OCI-LY7 (cell line): ENCODE measurements around the gene SFTPD. TPM values are rescaled to one million over a fixed set of nuclear protein-coding genes. Genes with fewer than 3 reads are reported as not detected.

Experiments
- BruUV-seq: library from RNA; stranded (reverse); fragments of 400-500 nt; replicated peaks from 2 replicates; lab custom pipeline; 2021; lab: Mats Ljungman, UMichigan
- CTCF ChIA-PET: fragments of 300-600 bp; sonication (Branson Sonifier 250); formaldehyde crosslinking; loops from one replicate; lab custom pipeline; 2022; ENCODE audit warnings: antibody characterized with exemption; ENCODE audit not compliant: unreplicated experiment; lab: Charles Lee
- POLR2A ChIA-PET: fragments of 300-600 bp; sonication (Branson Sonifier 250); formaldehyde crosslinking; loops from one replicate; lab custom pipeline; 2022; ENCODE audit warnings: antibody characterized with exemption; lab: Charles Lee
- DNase-seq: peaks from one replicate; pipeline ENCODE4 v3.0.0-alpha.2; 2015; ENCODE audit warnings: low spot score
- H2AFZ ChIP-seq: fragments of 200-600 bp; sonication (generic), shearing (Covaris generic); 2 replicates; pipeline ENCODE4 v1.6.1; 2014; ENCODE audit warnings: mild to moderate bottlenecking, antibody characterized with exemption, low read length, moderate library complexity
- H3K27ac ChIP-seq: fragments of 200-600 bp; sonication (generic); 2 replicates; pipeline ENCODE4 v1.5.1; 2014; ENCODE audit warnings: mixed run types, low read depth, mild to moderate bottlenecking, moderate library complexity, low read length, inconsistent platforms; ENCODE audit not compliant: poor library complexity, severe bottlenecking
- H3K36me3 ChIP-seq: fragments of 200-600 bp; sonication (generic); 2 replicates; pipeline ENCODE4 v1.6.1; 2014; ENCODE audit warnings: mild to moderate bottlenecking, antibody characterized with exemption, low read length, moderate library complexity, mixed read lengths; ENCODE audit not compliant: insufficient read depth
- H3K4me1 ChIP-seq: fragments of 200-600 bp; sonication (generic); 2 replicates; pipeline ENCODE4 v1.5.1; 2014; ENCODE audit warnings: mild to moderate bottlenecking, low read length; ENCODE audit not compliant: insufficient read depth, poor library complexity, severe bottlenecking
- H3K4me2 ChIP-seq: fragments of 200-600 bp; sonication (generic); 2 replicates; pipeline ENCODE4 v1.6.1; 2014; ENCODE audit warnings: mild to moderate bottlenecking, low read length
- H3K4me3 ChIP-seq: fragments of 200-600 bp; sonication (generic); 2 replicates; pipeline ENCODE4 v1.5.1; 2014; ENCODE audit warnings: mild to moderate bottlenecking, low read depth, low read length; ENCODE audit not compliant: poor library complexity, severe bottlenecking
- H3K79me2 ChIP-seq: fragments of 200-600 bp; sonication (generic); 2 replicates; pipeline ENCODE4 v1.6.1; 2016; ENCODE audit warnings: low read depth, mild to moderate bottlenecking, low read length, moderate library complexity, mixed read lengths; ENCODE audit not compliant: insufficient read depth
- H3K9me2 ChIP-seq: fragments of 200-600 bp; sonication (generic); 2 replicates; pipeline ENCODE4 v1.6.1; 2016; ENCODE audit warnings: mild to moderate bottlenecking, low read length, mixed read lengths; ENCODE audit not compliant: insufficient read depth
- H3K9me3 ChIP-seq: fragments of 200-600 bp; sonication (generic); 2 replicates; pipeline ENCODE4 v1.6.1; 2014; ENCODE audit warnings: mild to moderate bottlenecking, mixed run types, low read length, mixed read lengths
- H4K20me1 ChIP-seq: fragments of 200-600 bp; sonication (generic); 2 replicates; pipeline ENCODE4 v1.6.1; 2014; ENCODE audit warnings: mild to moderate bottlenecking, antibody characterized with exemption, low read length, moderate library complexity, mixed read lengths; ENCODE audit not compliant: insufficient read depth
- EZH2phosphoT487 ChIP-seq: fragments of 200-600 bp; sonication (generic); IDR thresholded peaks from 2 replicates; pipeline ENCODE4 v1.6.1; 2018; ENCODE audit warnings: low read depth, borderline replicate concordance, mild to moderate bottlenecking, mixed run types, antibody characterized with exemption, low read length, moderate library complexity, mixed read lengths
- intact Hi-C: fragments of 100-400 bp; cut with micrococcal nuclease; formaldehyde crosslinking; loops from one replicate; pipeline ENCODE4 v1.10.0; 2022; ENCODE audit not compliant: unreplicated experiment
- total RNA-seq, 2 experiments: library from RNA; depleted of rRNA in 1 of 2; stranded (reverse); fragments of >200 nt in 1 of 2; shearing (Covaris generic) in 1 of 2; gene quantifications; 2 replicates each; pipeline ENCODE4 v1.2.3, GENCODE V29; 2014 to 2022
- TF ChIP-seq, protein P1 (sequence below): fragments of 200-600 bp; sonication (generic); conservative IDR thresholded peaks from 2 replicates; pipeline ENCODE4 v1.5.1; 2014; ENCODE audit warnings: mild to moderate bottlenecking, antibody characterized with exemption, low read length, moderate library complexity, mixed read lengths

Gene SFTPD
- total RNA-seq, 2 experiments from 2014 or later = not detected

- no TSS peak for BruUV-seq
- H3K79me2 ChIP-seq = no peaks in the 10 kb centered on the region
- no peaks in the 10 kb centered on the region for H3K4me1 ChIP-seq
- no peak overlapping the region for H3K4me2 ChIP-seq
- ChIA-PET CTCF (no interaction called here), POLR2A (no interaction called here)
- H3K9me3 ChIP-seq = no peaks in the 10 kb centered on the region
- DNase-seq = no peak
- H4K20me1 ChIP-seq = no peaks in the 10 kb centered on the region
- H3K36me3 ChIP-seq = no peaks in the 10 kb centered on the region
- H2AFZ ChIP-seq = no peak overlapping the region
- no peaks in the 10 kb centered on the region for H3K9me2 ChIP-seq
- no peak overlapping the region for H3K27ac ChIP-seq
- no peak for TF ChIP-seq EZH2phosphoT487
- TF ChIP-seq, protein P1, sequence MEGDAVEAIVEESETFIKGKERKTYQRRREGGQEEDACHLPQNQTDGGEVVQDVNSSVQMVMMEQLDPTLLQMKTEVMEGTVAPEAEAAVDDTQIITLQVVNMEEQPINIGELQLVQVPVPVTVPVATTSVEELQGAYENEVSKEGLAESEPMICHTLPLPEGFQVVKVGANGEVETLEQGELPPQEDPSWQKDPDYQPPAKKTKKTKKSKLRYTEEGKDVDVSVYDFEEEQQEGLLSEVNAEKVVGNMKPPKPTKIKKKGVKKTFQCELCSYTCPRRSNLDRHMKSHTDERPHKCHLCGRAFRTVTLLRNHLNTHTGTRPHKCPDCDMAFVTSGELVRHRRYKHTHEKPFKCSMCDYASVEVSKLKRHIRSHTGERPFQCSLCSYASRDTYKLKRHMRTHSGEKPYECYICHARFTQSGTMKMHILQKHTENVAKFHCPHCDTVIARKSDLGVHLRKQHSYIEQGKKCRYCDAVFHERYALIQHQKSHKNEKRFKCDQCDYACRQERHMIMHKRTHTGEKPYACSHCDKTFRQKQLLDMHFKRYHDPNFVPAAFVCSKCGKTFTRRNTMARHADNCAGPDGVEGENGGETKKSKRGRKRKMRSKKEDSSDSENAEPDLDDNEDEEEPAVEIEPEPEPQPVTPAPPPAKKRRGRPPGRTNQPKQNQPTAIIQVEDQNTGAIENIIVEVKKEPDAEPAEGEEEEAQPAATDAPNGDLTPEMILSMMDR = no peak
- intact Hi-C loops = no loop called here
- H3K4me3 ChIP-seq = no peak overlapping the region
Observed at GRCh38 chr10:79910836-79911235, 38.1 kb downstream of the SFTPD start.

- H3K27ac ChIP-seq = no peak overlapping the region
- no peaks in the 10 kb centered on the region for H3K9me2 ChIP-seq
- no peaks in the 10 kb centered on the region for H3K9me3 ChIP-seq
- no TSS peak for BruUV-seq
- no peak overlapping the region for H3K4me3 ChIP-seq
- ChIA-PET CTCF (no interaction called here), POLR2A (no interaction called here)
- no peak for TF ChIP-seq EZH2phosphoT487
- TF ChIP-seq, protein P1 = no peak
- H3K79me2 ChIP-seq = no peaks in the 10 kb centered on the region
- no peak overlapping the region for H3K4me2 ChIP-seq
- no peaks in the 10 kb centered on the region for H4K20me1 ChIP-seq
- intact Hi-C loops = no loop called here
- no peaks in the 10 kb centered on the region for H3K36me3 ChIP-seq
- H2AFZ ChIP-seq = no peak overlapping the region
- no peak for DNase-seq
- H3K4me1 ChIP-seq = no peaks in the 10 kb centered on the region
Observed at GRCh38 chr10:79910344-79910743, 38.6 kb downstream of the SFTPD start.

- Histone ChIP-seq H3K36me3 (no peaks in the 10 kb centered on the region), H3K27ac (no peak overlapping the region), H3K4me2 (no peak overlapping the region), H3K4me3 (no peak overlapping the region), H3K4me1 (no peaks in the 10 kb centered on the region), H3K9me3 (no peaks in the 10 kb centered on the region), H2AFZ (no peak overlapping the region), H3K9me2 (no peaks in the 10 kb centered on the region), H3K79me2 (no peaks in the 10 kb centered on the region), H4K20me1 (no peaks in the 10 kb centered on the region)
- ChIA-PET POLR2A (no interaction called here), CTCF (no interaction called here)
- no peak for DNase-seq
- no peak for TF ChIP-seq EZH2phosphoT487
- TF ChIP-seq, protein P1 = no peak
- BruUV-seq = no TSS peak
- intact Hi-C loops = no loop called here
Observed at GRCh38 chr10:79905322-79906314, 43.3 kb downstream of the SFTPD start.
